A549 (cell line): ENCODE measurements around the gene ADD2. TPM values are rescaled to one million over a fixed set of nuclear protein-coding genes. Genes with fewer than 3 reads are reported as not detected.

Source experiments
- ATAC-seq, 2 experiments: fragments of 200-7000 bp in 1 of 2; fragments of >200 bp in 1 of 2; cut with Nextera tagmentation in 1 of 2; cut with Tn5 transposase in 1 of 2; 3 replicates each; pipeline versions ENCODE4 v1.8.0 to v1.9.1; 2018 to 2020; ENCODE audit warnings: mild to moderate bottlenecking in 1 of 2, moderate library complexity in 1 of 2
- CTCF ChIA-PET: fragments of 300-600 bp; sonication (Branson Sonifier 250); formaldehyde crosslinking; extraction: SDS; loops from one replicate; lab custom pipeline; 2021; ENCODE audit warnings: antibody characterized with exemption, inconsistent platforms; lab: Yijun Ruan, JAX
- POLR2A ChIA-PET: fragments of 350-600 bp; formaldehyde crosslinking; extraction: SDS; loops from one replicate; lab custom pipeline; 2021; ENCODE audit warnings: antibody characterized with exemption, inconsistent platforms; lab: Yijun Ruan, JAX
- DNase-seq, 2 experiments: peaks; one replicate each; pipeline versions ENCODE4 v3.0.0 to v3.0.0-alpha.2; 2011 to 2016; ENCODE audit warnings: low read depth in 1 of 2, low spot score in 1 of 2
- FAIRE-seq: peaks from 2 replicates; lab custom pipeline; 2011; peaks lifted over from hg19 to GRCh38; lab: Jason Lieb, UNC
- H3K27ac ChIP-seq, 2 experiments: fragments of >200 bp; sonication (Bioruptor Twin); formaldehyde crosslinking; 3 replicates each; pipeline ENCODE4 v1.5.1; 2016 to 2017
- H3K4me1 ChIP-seq: fragments of >200 bp; sonication (Bioruptor Twin); formaldehyde crosslinking; 3 replicates; pipeline ENCODE4 v1.6.1; 2016
- H3K4me2 ChIP-seq: fragments of >200 bp; sonication (Bioruptor Twin); formaldehyde crosslinking; 3 replicates; pipeline ENCODE4 v1.6.1; 2016
- H3K4me3 ChIP-seq: fragments of >200 bp; sonication (Bioruptor Twin); formaldehyde crosslinking; 3 replicates; pipeline ENCODE4 v1.5.1; 2016
- H3K9me3 ChIP-seq: fragments of >200 bp; sonication (Bioruptor Twin); formaldehyde crosslinking; 3 replicates; pipeline ENCODE4 v1.6.1; 2016
- EHF ChIP-seq: fragments of 250-450 bp; sonication (Bioruptor Pico); IDR thresholded peaks from 2 replicates; pipeline ENCODE4 v1.5.0; 2020; ENCODE audit warnings: mild to moderate bottlenecking
- FOSL2 ChIP-seq, 2 experiments: fragments of 450-650 bp in 1 of 2; fragments of >200 bp in 1 of 2; sonication (Bioruptor Twin) in 1 of 2; formaldehyde crosslinking; IDR thresholded peaks; 2 replicates each; pipeline versions ENCODE4 v1.5.0 to v1.6.1; 2016 to 2020; ENCODE audit warnings: mild to moderate bottlenecking in 1 of 2, moderate library complexity in 1 of 2
- FOXS1 ChIP-seq: fragments of 250-450 bp; sonication (Bioruptor Pico); IDR thresholded peaks from 2 replicates; pipeline ENCODE4 v1.5.0; 2020; ENCODE audit warnings: mild to moderate bottlenecking, moderate library complexity
- HOXB5 ChIP-seq: fragments of 250-450 bp; sonication (Bioruptor Pico); IDR thresholded peaks from 2 replicates; pipeline ENCODE4 v1.5.0; 2020; ENCODE audit warnings: mild to moderate bottlenecking, moderate library complexity
- JUN ChIP-seq, 2 experiments: fragments of >200 bp; sonication (Bioruptor Twin); formaldehyde crosslinking; IDR thresholded peaks; 2 replicates in 1 of 2; 3 replicates in 1 of 2; pipeline ENCODE4 v1.6.1; 2016 to 2017
- MAFK ChIP-seq: fragments of 450-650 bp; IDR thresholded peaks from 2 replicates; pipeline ENCODE4 v1.6.1; 2014; ENCODE audit not compliant: partially characterized antibody
- NFE2L2 ChIP-seq: fragments of 150-350 bp; conservative IDR thresholded peaks from 2 replicates; pipeline ENCODE4 v1.6.1; 2014; ENCODE audit warnings: low read length
- NPAS2 ChIP-seq: fragments of 250-450 bp; sonication (Bioruptor Pico); IDR thresholded peaks from 2 replicates; pipeline ENCODE4 v1.8.0; 2022; ENCODE audit warnings: mild to moderate bottlenecking, moderate library complexity, borderline replicate concordance
- RAD21 ChIP-seq, 2 experiments: fragments of >200 bp in 1 of 2; sonication (Bioruptor Twin) in 1 of 2; formaldehyde crosslinking in 1 of 2; IDR thresholded peaks in 1 of 2; conservative IDR thresholded peaks in 1 of 2; 2 replicates in 1 of 2; 3 replicates in 1 of 2; pipeline ENCODE4 v1.6.1; 2012 to 2018; ENCODE audit warnings: inconsistent platforms in 1 of 2
- RCOR1 ChIP-seq: fragments of 150-350 bp; IDR thresholded peaks from 2 replicates; pipeline ENCODE4 v1.6.1; 2014; ENCODE audit warnings: antibody characterized with exemption, low read length, low read depth
- RFX5 ChIP-seq: fragments of 450-650 bp; IDR thresholded peaks from 2 replicates; pipeline ENCODE4 v1.7.1; 2014; ENCODE audit warnings: antibody characterized with exemption, mild to moderate bottlenecking, moderate library complexity
- RNF2 ChIP-seq: fragments of 200-600 bp; sonication (generic); IDR thresholded peaks from 2 replicates; pipeline ENCODE4 v1.6.1; 2016; ENCODE audit warnings: low read depth, mild to moderate bottlenecking, antibody characterized with exemption, moderate library complexity, borderline replicate concordance
- SMC3 ChIP-seq: fragments of >200 bp; sonication (Bioruptor Twin); formaldehyde crosslinking; IDR thresholded peaks from 3 replicates; pipeline ENCODE4 v1.6.1; 2018; ENCODE audit warnings: inconsistent platforms
- WGBS: methylation state at CpG from one replicate; pipeline ENCODE4 v1.1.6; 2017; ENCODE audit errors: missing lambda C conversion rate; 5-methylcytosine and 5-hydroxymethylcytosine counted together
- polyA plus RNA-seq, 4 experiments: library from polyadenylated mRNA; depleted of rRNA in 3 of 4; stranded (reverse); fragments of >200 nt; fragmentation: RNase III in 1 of 4; extraction: RNeasy Plus Mini Kit Qiagen cat#74134 plus additional on column Dnase treatment in 1 of 4; gene quantifications; 2 replicates in 3 of 4; 3 replicates in 1 of 4; pipeline ENCODE4 v1.2.3, GENCODE V29; 2011 to 2017
- TF ChIP-seq, protein P1 (sequence below): fragments of >200 bp; sonication (Bioruptor Twin); formaldehyde crosslinking; IDR thresholded peaks from 3 replicates; pipeline ENCODE4 v1.5.1; 2016
- TF ChIP-seq, protein P2 (sequence below): IDR thresholded peaks from 2 replicates; pipeline ENCODE4 v1.6.1; 2012
- TF ChIP-seq, protein P3 (sequence below): fragments of 200-600 bp; sonication (generic); IDR thresholded peaks from 2 replicates; pipeline ENCODE4 v1.6.1; 2016; ENCODE audit warnings: antibody characterized with exemption, mild to moderate bottlenecking, moderate library complexity
- TF ChIP-seq, protein P4 (sequence below): fragments of 450-650 bp; IDR thresholded peaks from 2 replicates; pipeline ENCODE4 v1.6.1; 2014; ENCODE audit warnings: antibody characterized with exemption
- TF ChIP-seq, protein P5 (sequence below): fragments of >200 bp; sonication (Bioruptor Twin); formaldehyde crosslinking; IDR thresholded peaks from 3 replicates; pipeline ENCODE4 v1.6.1; 2016
- TF ChIP-seq, protein P6 (sequence below): IDR thresholded peaks from 2 replicates; pipeline ENCODE4 v1.6.1; 2012
- TF ChIP-seq, protein P7 (sequence below): IDR thresholded peaks from 2 replicates; pipeline ENCODE4 v1.6.1; 2012; ENCODE audit warnings: low read depth, borderline replicate concordance

ADD2 gene
- polyA plus RNA-seq, 2 of the 4 experiments (the other 2 are of a cell fraction) = 18.0 to 25.5 TPM

DNA sequence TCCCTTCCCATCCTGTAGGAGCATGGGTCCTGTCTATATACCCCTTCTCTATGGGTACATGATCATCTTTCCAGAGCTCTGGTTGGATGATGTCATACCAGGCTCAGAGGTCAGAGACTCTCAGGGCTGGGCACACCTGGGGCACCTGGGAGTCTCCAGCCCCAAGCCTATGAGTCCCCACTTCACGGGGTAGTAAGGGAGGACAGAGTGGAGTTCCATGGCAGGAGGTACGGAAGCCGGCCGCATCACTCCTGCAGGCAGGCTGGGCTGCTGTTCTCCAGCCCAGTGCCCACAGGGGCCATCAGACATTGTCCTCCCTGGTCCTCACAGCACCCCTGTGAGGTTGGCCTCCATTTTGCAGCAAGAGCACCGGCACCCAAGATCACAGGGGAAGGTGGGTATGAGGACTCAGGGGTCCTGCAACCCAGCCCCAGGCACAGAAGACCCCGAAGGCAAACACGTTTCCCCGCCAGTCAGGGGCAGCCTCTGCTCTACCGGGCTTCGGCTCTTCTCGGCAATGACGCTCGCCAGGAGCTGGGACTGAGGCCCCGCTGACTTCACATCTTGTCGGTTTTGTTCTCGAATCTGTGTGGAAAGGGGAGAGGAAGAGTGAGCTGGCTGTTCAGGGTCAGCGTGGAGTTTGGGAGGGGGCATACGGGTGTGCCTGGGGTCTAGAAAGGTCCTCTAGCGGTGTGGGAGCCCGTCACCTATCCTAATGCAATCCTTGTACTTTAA lies 91.5 kb downstream of the ADD2 start:
- Histone ChIP-seq H3K4me1 (0 out of 3 replicates have a peak, but pooled peaks cover under 1% of the 10 kb centered on the region), H3K4me2 (no peak overlapping the region), H3K9me3 (no peaks in the 10 kb centered on the region), H3K27ac (no peak overlapping the region), H3K4me3 (no peak overlapping the region)
- DNase-seq (no peak), ATAC-seq (no peak), FAIRE-seq (no peak)
- POLR2A ChIA-PET = no interaction called here
- CTCF ChIA-PET = no interaction called here
- 94% methylated on average over 20 of the region's 20 CpGs for WGBS
- TF ChIP-seq FOSL2 (IDR thresholded peaks at IDR 0.05) (no peak), FOSL2 (CRISPR knock-in tag; IDR thresholded peaks at IDR 0.05) (no peak), HOXB5 (no peak), SMC3 (no peak), MAFK (no peak)
- TF ChIP-seq, protein P1, sequence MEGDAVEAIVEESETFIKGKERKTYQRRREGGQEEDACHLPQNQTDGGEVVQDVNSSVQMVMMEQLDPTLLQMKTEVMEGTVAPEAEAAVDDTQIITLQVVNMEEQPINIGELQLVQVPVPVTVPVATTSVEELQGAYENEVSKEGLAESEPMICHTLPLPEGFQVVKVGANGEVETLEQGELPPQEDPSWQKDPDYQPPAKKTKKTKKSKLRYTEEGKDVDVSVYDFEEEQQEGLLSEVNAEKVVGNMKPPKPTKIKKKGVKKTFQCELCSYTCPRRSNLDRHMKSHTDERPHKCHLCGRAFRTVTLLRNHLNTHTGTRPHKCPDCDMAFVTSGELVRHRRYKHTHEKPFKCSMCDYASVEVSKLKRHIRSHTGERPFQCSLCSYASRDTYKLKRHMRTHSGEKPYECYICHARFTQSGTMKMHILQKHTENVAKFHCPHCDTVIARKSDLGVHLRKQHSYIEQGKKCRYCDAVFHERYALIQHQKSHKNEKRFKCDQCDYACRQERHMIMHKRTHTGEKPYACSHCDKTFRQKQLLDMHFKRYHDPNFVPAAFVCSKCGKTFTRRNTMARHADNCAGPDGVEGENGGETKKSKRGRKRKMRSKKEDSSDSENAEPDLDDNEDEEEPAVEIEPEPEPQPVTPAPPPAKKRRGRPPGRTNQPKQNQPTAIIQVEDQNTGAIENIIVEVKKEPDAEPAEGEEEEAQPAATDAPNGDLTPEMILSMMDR = no peak

DNA sequence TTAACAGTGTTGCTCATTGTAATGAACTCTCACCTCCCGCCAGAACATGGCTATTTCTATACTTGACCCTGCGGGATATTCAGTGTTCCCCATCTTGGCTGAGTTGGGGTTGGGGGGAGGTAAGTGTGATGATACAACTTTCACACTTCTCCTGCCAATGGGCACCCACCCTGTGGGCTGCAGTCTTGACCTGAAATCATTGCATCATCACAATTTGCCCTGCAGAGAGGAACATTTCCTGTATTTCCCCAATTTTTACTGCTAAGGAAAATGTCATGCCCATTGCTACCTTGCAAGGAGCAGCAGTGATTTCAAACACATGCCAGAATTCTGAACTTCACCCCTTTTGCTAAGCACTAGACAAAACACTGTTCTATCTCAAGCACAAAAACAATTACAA lies 92.1 kb downstream of the ADD2 start:
- CTCF ChIA-PET = no interaction called here
- Histone ChIP-seq H3K27ac (no peak overlapping the region), H3K4me1 (0 out of 3 replicates have a peak, but pooled peaks cover 5% of the 10 kb centered on the region), H3K4me3 (no peak overlapping the region), H3K9me3 (no peaks in the 10 kb centered on the region), H3K4me2 (no peak overlapping the region)
- 95% methylated on average over 2 of the region's 2 CpGs for WGBS
- no peak for FAIRE-seq
- POLR2A ChIA-PET = no interaction called here
- no peak for TF ChIP-seq MAFK
- TF ChIP-seq RNF2 = no peak
- DNase-seq = no peak
- ATAC-seq = no peak

DNA sequence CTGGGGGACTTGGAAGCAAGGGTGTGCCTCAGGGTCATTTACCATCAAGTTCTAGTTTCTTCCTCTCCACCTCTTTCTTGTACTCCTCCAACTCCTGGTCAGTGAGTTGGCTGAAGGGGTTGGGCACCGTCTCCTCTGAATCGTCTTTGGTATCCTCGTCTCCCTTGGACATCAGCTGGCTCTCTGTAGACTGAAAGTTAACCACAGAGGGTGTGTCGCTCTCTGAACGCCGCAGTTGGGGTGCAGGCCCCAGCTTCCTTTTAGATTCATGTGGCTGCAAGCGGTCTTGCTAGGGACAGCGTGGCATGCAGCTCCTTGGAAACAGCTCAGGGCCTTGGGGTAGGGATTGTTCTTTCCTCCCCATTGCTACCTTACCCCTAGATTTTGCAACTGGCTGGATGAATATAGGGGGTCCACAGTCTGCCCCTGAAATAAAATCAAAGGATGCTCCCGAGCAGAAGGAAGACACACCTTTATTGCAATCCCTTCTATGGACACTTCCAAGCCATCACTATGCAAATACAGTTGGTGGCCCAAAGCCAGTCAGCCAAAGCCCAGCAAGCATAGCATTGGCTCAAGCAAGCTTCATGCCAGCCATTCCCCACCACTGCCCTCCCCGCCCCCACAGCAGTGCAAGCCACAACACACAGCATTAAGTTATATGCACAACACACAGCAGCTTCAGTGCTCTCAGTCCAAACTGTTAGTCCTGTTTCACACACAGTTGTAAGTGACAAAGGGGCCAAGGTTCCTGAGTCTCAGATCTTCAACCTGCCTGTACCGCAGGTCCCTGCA lies 93.2 kb downstream of the ADD2 start:
- Histone ChIP-seq H3K27ac (no peak overlapping the region), H3K4me3 (no peak overlapping the region), H3K9me3 (no peaks in the 10 kb centered on the region), H3K4me1 (0 out of 3 replicates have a peak, but pooled peaks cover 5% of the 10 kb centered on the region), H3K4me2 (no peak overlapping the region)
- POLR2A ChIA-PET = no interaction called here
- WGBS = 96% methylated on average over 11 of the region's 11 CpGs
- DNase-seq = no peak
- no peak for ATAC-seq
- CTCF ChIA-PET = interaction anchor here (1.2 to 4.6 kb wide), 9 partner anchors 9 to 372 kb away, joined by 3 to 20 read pairs (median 4); partner anchors contain the start of gene FAM136A
- no peak for FAIRE-seq
- no peak for TF ChIP-seq MAFK
- no peak for TF ChIP-seq RAD21 (conservative IDR thresholded peaks at IDR 0.05 in 1 of 2, IDR thresholded peaks at IDR 0.05 in 1 of 2)
- TF ChIP-seq, protein P2, sequence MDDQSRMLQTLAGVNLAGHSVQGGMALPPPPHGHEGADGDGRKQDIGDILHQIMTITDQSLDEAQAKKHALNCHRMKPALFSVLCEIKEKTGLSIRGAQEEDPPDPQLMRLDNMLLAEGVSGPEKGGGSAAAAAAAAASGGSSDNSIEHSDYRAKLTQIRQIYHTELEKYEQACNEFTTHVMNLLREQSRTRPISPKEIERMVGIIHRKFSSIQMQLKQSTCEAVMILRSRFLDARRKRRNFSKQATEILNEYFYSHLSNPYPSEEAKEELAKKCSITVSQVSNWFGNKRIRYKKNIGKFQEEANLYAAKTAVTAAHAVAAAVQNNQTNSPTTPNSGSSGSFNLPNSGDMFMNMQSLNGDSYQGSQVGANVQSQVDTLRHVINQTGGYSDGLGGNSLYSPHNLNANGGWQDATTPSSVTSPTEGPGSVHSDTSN = no peak
- TF ChIP-seq NFE2L2 = no peak
- no peak for TF ChIP-seq RCOR1
- TF ChIP-seq, protein P3, sequence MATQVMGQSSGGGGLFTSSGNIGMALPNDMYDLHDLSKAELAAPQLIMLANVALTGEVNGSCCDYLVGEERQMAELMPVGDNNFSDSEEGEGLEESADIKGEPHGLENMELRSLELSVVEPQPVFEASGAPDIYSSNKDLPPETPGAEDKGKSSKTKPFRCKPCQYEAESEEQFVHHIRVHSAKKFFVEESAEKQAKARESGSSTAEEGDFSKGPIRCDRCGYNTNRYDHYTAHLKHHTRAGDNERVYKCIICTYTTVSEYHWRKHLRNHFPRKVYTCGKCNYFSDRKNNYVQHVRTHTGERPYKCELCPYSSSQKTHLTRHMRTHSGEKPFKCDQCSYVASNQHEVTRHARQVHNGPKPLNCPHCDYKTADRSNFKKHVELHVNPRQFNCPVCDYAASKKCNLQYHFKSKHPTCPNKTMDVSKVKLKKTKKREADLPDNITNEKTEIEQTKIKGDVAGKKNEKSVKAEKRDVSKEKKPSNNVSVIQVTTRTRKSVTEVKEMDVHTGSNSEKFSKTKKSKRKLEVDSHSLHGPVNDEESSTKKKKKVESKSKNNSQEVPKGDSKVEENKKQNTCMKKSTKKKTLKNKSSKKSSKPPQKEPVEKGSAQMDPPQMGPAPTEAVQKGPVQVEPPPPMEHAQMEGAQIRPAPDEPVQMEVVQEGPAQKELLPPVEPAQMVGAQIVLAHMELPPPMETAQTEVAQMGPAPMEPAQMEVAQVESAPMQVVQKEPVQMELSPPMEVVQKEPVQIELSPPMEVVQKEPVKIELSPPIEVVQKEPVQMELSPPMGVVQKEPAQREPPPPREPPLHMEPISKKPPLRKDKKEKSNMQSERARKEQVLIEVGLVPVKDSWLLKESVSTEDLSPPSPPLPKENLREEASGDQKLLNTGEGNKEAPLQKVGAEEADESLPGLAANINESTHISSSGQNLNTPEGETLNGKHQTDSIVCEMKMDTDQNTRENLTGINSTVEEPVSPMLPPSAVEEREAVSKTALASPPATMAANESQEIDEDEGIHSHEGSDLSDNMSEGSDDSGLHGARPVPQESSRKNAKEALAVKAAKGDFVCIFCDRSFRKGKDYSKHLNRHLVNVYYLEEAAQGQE = no peak
- TF ChIP-seq RFX5 = no peak
- TF ChIP-seq, protein P4, sequence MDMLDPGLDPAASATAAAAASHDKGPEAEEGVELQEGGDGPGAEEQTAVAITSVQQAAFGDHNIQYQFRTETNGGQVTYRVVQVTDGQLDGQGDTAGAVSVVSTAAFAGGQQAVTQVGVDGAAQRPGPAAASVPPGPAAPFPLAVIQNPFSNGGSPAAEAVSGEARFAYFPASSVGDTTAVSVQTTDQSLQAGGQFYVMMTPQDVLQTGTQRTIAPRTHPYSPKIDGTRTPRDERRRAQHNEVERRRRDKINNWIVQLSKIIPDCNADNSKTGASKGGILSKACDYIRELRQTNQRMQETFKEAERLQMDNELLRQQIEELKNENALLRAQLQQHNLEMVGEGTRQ = no peak
- TF ChIP-seq FOSL2 (IDR thresholded peaks at IDR 0.05) = no peak
- no peak for TF ChIP-seq FOSL2 (CRISPR knock-in tag; IDR thresholded peaks at IDR 0.05)
- no peak for TF ChIP-seq NPAS2 (CRISPR knock-in tag)
- TF ChIP-seq, protein P5, sequence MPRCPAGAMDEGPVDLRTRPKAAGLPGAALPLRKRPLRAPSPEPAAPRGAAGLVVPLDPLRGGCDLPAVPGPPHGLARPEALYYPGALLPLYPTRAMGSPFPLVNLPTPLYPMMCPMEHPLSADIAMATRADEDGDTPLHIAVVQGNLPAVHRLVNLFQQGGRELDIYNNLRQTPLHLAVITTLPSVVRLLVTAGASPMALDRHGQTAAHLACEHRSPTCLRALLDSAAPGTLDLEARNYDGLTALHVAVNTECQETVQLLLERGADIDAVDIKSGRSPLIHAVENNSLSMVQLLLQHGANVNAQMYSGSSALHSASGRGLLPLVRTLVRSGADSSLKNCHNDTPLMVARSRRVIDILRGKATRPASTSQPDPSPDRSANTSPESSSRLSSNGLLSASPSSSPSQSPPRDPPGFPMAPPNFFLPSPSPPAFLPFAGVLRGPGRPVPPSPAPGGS = no peak
- no peak for TF ChIP-seq FOXS1 (CRISPR knock-in tag)
- no peak for TF ChIP-seq EHF (CRISPR knock-in tag)
- TF ChIP-seq JUN (IDR thresholded peaks at IDR 0.05) = no peak
- TF ChIP-seq, protein P6, sequence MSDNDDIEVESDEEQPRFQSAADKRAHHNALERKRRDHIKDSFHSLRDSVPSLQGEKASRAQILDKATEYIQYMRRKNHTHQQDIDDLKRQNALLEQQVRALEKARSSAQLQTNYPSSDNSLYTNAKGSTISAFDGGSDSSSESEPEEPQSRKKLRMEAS = no peak
- TF ChIP-seq, protein P7, sequence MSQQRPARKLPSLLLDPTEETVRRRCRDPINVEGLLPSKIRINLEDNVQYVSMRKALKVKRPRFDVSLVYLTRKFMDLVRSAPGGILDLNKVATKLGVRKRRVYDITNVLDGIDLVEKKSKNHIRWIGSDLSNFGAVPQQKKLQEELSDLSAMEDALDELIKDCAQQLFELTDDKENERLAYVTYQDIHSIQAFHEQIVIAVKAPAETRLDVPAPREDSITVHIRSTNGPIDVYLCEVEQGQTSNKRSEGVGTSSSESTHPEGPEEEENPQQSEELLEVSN = no peak
